B cell (primary cell): ENCODE data around the gene DIS3L2. TPM values are rescaled to one million over a fixed set of nuclear protein-coding genes. Genes with fewer than 3 reads are reported as not detected.

Source experiments
- ATAC-seq: fragments of 200-7000 bp; cut with Tn5 transposase; one replicate; pipeline ENCODE4 v1.10.0; 2021; ENCODE audit warnings: low read depth, mild to moderate bottlenecking, moderate number of reproducible peaks, moderate library complexity
- CTCF ChIA-PET: fragments of 350-600 bp; sonication (Branson Sonifier 250); formaldehyde crosslinking; loops from one replicate; lab custom pipeline; 2021; ENCODE audit warnings: antibody characterized with exemption, inconsistent platforms; lab: Charles Lee
- POLR2A ChIA-PET: fragments of 350-600 bp; sonication (Branson Sonifier 250); formaldehyde crosslinking; loops from one replicate; lab custom pipeline; 2021; ENCODE audit warnings: antibody characterized with exemption; lab: Charles Lee
- DNase-seq: peaks from one replicate; pipeline ENCODE4 v3.0.0; 2013
- H2AFZ ChIP-seq: 2 replicates; pipeline ENCODE4 v1.6.1; 2012; ENCODE audit warnings: mild to moderate bottlenecking, low read depth, low read length; ENCODE audit not compliant: insufficient read depth, poor library complexity, severe bottlenecking
- H3K27ac ChIP-seq, 2 donors: 1 replicate in 1 of 2; 2 replicates in 1 of 2; pipeline ENCODE4 v1.5.1; 2012 to 2013; ENCODE audit warnings: low read length in 2 of 2, mild to moderate bottlenecking in 2 of 2, moderate library complexity in 1 of 2
- H3K27me3 ChIP-seq, 4 experiments: fragments of 200-600 bp in 1 of 4; sonication (generic) in 1 of 4; replicated peaks in 1 of 4; 1 replicate in 2 of 4; 2 replicates in 2 of 4; pipeline versions ENCODE4 v1.6.1 to v1.7.0; 2013 to 2016; ENCODE audit warnings: low read length in 3 of 4, mild to moderate bottlenecking in 2 of 4, mixed read lengths in 1 of 4, moderate library complexity in 1 of 4; ENCODE audit not compliant: insufficient read depth in 4 of 4, control insufficient read depth in 3 of 4; ENCODE audit errors: control extremely low read depth in 1 of 4
- H3K36me3 ChIP-seq, 2 experiments: replicated peaks in 1 of 2; 1 replicate in 1 of 2; 2 replicates in 1 of 2; pipeline versions ENCODE4 v1.6.1 to v1.7.1; 2013; ENCODE audit warnings: low read length in 1 of 2; ENCODE audit not compliant: insufficient read depth in 2 of 2, control insufficient read depth in 1 of 2; ENCODE audit errors: control extremely low read depth in 1 of 2, extremely low read depth in 1 of 2
- H3K4me1 ChIP-seq, 2 donors: fragments of 200-600 bp in 1 of 2; sonication (generic) in 1 of 2; 1 replicate in 1 of 2; 2 replicates in 1 of 2; pipeline versions ENCODE4 v1.5.1 to v1.6.1; 2013 to 2017; ENCODE audit warnings: low read length in 2 of 2; ENCODE audit not compliant: control insufficient read depth in 2 of 2, insufficient read depth in 2 of 2
- H3K4me2 ChIP-seq: replicated peaks from 2 replicates; pipeline ENCODE3; 2012; ENCODE audit warnings: mild to moderate bottlenecking, low read depth, low read length; ENCODE audit not compliant: poor library complexity, severe bottlenecking
- H3K4me3 ChIP-seq, 5 experiments: fragments of 200-600 bp in 1 of 5; sonication (generic) in 1 of 5; 1 replicate in 3 of 5; 2 replicates in 2 of 5; pipeline versions ENCODE4 v1.5.1 to v1.7.0; 2011 to 2016; ENCODE audit warnings: low read length in 4 of 5, mild to moderate bottlenecking in 4 of 5, low read depth in 2 of 5, control low read depth in 1 of 5, moderate library complexity in 1 of 5; ENCODE audit not compliant: insufficient read depth in 1 of 5; ENCODE audit errors: control extremely low read depth in 1 of 5, extremely low read depth in 1 of 5
- H3K79me2 ChIP-seq: fragments of 200-600 bp; sonication (generic); one replicate; pipeline ENCODE4 v1.6.0; 2016; ENCODE audit warnings: low read length; ENCODE audit not compliant: control insufficient read depth, insufficient read depth
- H3K9ac ChIP-seq: fragments of 200-600 bp; sonication (generic); 2 replicates; pipeline ENCODE4 v1.6.1; 2017; ENCODE audit warnings: mild to moderate bottlenecking, low read length, moderate library complexity
- H3K9me3 ChIP-seq, 3 donors: one replicate each; pipeline versions ENCODE4 v1.6.1 to v1.7.1; 2013; ENCODE audit warnings: low read length in 2 of 3; ENCODE audit not compliant: control insufficient read depth in 2 of 3, insufficient read depth in 1 of 3; ENCODE audit errors: control extremely low read depth in 1 of 3
- H4K20me1 ChIP-seq: 2 replicates; pipeline ENCODE4 v1.6.0; 2012; ENCODE audit warnings: mild to moderate bottlenecking, low read length; ENCODE audit not compliant: insufficient read depth, control insufficient read depth, poor library complexity, severe bottlenecking
- H3K27ac Mint-ChIP-seq: one replicate; pipeline ENCODE4 v1.8.0; 2021; ENCODE audit warnings: mixed read lengths
- H3K27me3 Mint-ChIP-seq: one replicate; pipeline ENCODE4 v1.8.0; 2021; ENCODE audit warnings: mixed read lengths
- H3K4me1 Mint-ChIP-seq: one replicate; pipeline ENCODE4 v1.8.0; 2021; ENCODE audit warnings: mixed read lengths
- H3K4me3 Mint-ChIP-seq: one replicate; pipeline ENCODE4 v1.8.0; 2021; ENCODE audit warnings: mixed read lengths
- H3K9me3 Mint-ChIP-seq: one replicate; pipeline ENCODE4 v1.8.0; 2022; ENCODE audit warnings: mixed read lengths; ENCODE audit not compliant: insufficient read depth
- EZH2 ChIP-seq: IDR thresholded peaks from 2 replicates; pipeline ENCODE4 v1.6.1; 2012; ENCODE audit warnings: borderline replicate concordance, low read depth, mild to moderate bottlenecking, moderate library complexity, low read length; ENCODE audit not compliant: insufficient read depth, poor library complexity, severe bottlenecking
- WGBS: methylation state at CpG from one replicate; pipeline ENCODE4 v1.1.5; 2013; ENCODE audit warnings: missing lambda C conversion rate; ENCODE audit not compliant: insufficient coverage; 5-methylcytosine and 5-hydroxymethylcytosine counted together
- intact Hi-C: fragments of 100-400 bp; cut with micrococcal nuclease; formaldehyde crosslinking; loops from one replicate; pipeline ENCODE4 v1.10.0; 2022
- polyA plus RNA-seq: library from polyadenylated mRNA; depleted of rRNA; stranded (reverse); fragments of >200 nt; gene quantifications from 2 replicates; pipeline ENCODE4 v1.2.3, GENCODE V29; 2012
- total RNA-seq, 2 donors: library from RNA; stranded (reverse); fragments of 120-200 nt in 1 of 2; gene quantifications; 1 replicate in 1 of 2; 2 replicates in 1 of 2; pipeline versions ENCODE4 v1.2.3 to v1.2.4, GENCODE V29; 2013 to 2022
- TF ChIP-seq, protein P1 (sequence below): fragments of 200-600 bp; IDR thresholded peaks from one replicate; pipeline ENCODE4 v1.8.0; 2022; ENCODE audit warnings: antibody characterized with exemption, mild to moderate bottlenecking

Gene DIS3L2
- total and polyA plus RNA-seq, 2 donors (not counting 1 experiment from before 2014, with no cell fraction given): 34.5 to 70.1 TPM

- Mint-ChIP-seq H3K27me3 (peaks cover 8% of the 10 kb centered on the region), H3K4me3 (no peak overlapping the region), H3K27ac (no peak overlapping the region), H3K4me1 (peaks cover 7% of the 10 kb centered on the region), H3K9me3 (no peaks in the 10 kb centered on the region)
- intact Hi-C loops: no loop called here
- CTCF ChIA-PET: no interaction called here
- Histone ChIP-seq H3K27ac (no peak overlapping the region), H3K79me2 (no peaks in the 10 kb centered on the region), H3K4me1 (peaks cover 4 to 5% of the 10 kb centered on the region in 2 donors), H3K9ac (no peak overlapping the region), H2AFZ (no peak overlapping the region), H3K4me2 (no peak overlapping the region), H3K9me3 (no peaks in the 10 kb centered on the region), H3K27me3 (no peaks in the 10 kb centered on the region), H3K36me3 (no peaks in the 10 kb centered on the region), H3K4me3 (no peak overlapping the region), H4K20me1 (no peaks in the 10 kb centered on the region)
- no peak for DNase-seq
- ATAC-seq: no peak
- no peak for TF ChIP-seq EZH2
- TF ChIP-seq, protein P1, sequence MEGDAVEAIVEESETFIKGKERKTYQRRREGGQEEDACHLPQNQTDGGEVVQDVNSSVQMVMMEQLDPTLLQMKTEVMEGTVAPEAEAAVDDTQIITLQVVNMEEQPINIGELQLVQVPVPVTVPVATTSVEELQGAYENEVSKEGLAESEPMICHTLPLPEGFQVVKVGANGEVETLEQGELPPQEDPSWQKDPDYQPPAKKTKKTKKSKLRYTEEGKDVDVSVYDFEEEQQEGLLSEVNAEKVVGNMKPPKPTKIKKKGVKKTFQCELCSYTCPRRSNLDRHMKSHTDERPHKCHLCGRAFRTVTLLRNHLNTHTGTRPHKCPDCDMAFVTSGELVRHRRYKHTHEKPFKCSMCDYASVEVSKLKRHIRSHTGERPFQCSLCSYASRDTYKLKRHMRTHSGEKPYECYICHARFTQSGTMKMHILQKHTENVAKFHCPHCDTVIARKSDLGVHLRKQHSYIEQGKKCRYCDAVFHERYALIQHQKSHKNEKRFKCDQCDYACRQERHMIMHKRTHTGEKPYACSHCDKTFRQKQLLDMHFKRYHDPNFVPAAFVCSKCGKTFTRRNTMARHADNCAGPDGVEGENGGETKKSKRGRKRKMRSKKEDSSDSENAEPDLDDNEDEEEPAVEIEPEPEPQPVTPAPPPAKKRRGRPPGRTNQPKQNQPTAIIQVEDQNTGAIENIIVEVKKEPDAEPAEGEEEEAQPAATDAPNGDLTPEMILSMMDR: no peak
- POLR2A ChIA-PET: no interaction called here
- WGBS: 86% methylated on average over 9 of the region's 14 CpGs
These were observed 47.3 kb upstream of the DIS3L2 start for GRCh38 chr2:231914077-231914690.

DNA sequence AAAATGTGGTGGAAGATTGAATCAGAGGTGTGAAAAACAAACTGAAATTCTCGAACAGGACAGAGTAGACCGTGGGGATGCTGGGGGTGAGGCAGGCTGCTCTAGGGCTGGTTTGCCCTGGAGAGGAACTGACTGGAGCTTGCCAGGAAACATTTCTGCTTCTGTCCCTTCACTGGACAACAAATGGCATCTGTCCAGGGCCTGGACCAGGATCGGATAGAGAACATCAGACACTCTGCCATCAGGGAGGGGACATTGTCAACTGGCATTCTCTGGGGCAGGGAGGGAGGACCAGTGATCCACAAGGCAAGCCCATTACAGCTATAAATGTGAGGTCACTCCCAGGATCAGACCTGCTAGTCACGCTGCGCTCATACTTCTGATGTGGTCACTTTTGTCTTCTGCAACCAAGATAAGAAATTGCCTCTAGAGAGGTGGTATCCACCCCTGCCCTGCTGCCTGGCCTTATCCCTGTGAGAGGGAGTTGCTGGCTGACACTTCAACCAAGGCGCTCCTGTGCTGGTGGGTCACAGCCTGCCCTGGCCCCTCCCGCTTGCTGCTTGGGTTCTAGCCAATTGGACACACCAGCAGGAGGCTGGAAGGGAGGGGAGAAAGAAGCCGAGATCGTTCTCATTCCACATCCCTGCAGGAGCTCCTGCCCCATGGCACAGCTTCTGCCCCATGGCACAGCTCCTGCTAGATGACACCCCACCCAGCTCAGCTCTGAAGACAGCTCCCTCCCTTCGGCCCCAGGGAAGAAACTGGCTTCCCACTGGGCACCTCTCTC lies 44.0 kb upstream of the DIS3L2 start:
- DNase-seq: no peak
- intact Hi-C loops: no loop called here
- Mint-ChIP-seq H3K4me1 (no peaks in the 10 kb centered on the region), H3K9me3 (no peaks in the 10 kb centered on the region), H3K4me3 (no peak overlapping the region), H3K27me3 (peaks cover 11% of the 10 kb centered on the region), H3K27ac (no peak overlapping the region)
- ChIA-PET CTCF (interaction anchor here (1.5 kb wide), 1 partner anchor 13 kb away, joined by 3 read pairs; no protein-coding TSS in a partner anchor), POLR2A (no interaction called here)
- no peak for ATAC-seq
- no peak overlapping the region for H2AFZ ChIP-seq
- no peaks in the 10 kb centered on the region for H3K9me3 ChIP-seq
- no peaks in the 10 kb centered on the region for H4K20me1 ChIP-seq
- no peak overlapping the region for H3K9ac ChIP-seq
- no peak for TF ChIP-seq EZH2
- TF ChIP-seq, protein P1: no peak
- H3K4me2 ChIP-seq: no peak overlapping the region
- no peak overlapping the region for H3K4me3 ChIP-seq
- H3K27me3 ChIP-seq: peaks cover 0 to 3% (median 0%) of the 10 kb centered on the region in 4 experiments
- no peaks in the 10 kb centered on the region for H3K79me2 ChIP-seq
- no peaks in the 10 kb centered on the region for H3K4me1 ChIP-seq
- 90% methylated on average over 8 of the region's 10 CpGs for WGBS
- no peaks in the 10 kb centered on the region for H3K36me3 ChIP-seq
- no peak overlapping the region for H3K27ac ChIP-seq
